Endothelial cell of umbilical vein (primary cell): ENCODE results near the gene TMEM204. TPM values are rescaled to one million over a fixed set of nuclear protein-coding genes. Genes with fewer than 3 reads are reported as not detected.

ENCODE experiments used
- BruUV-seq: library from RNA; stranded (reverse); fragments of 400-500 nt; replicated peaks from 2 replicates; lab custom pipeline; 2021; lab: Mats Ljungman, UMichigan
- CTCF ChIA-PET: fragments of 300-600, 350-600 bp; sonication (Branson Sonifier 250); formaldehyde crosslinking; loops from one replicate; lab custom pipeline; 2021; ENCODE audit warnings: antibody characterized with exemption, inconsistent platforms; lab: Charles Lee
- POLR2A ChIA-PET: fragments of 300-600, 350-600 bp; sonication (Branson Sonifier 250); formaldehyde crosslinking; loops from one replicate; lab custom pipeline; 2021; ENCODE audit warnings: antibody characterized with exemption, inconsistent platforms; lab: Charles Lee
- DNase-seq: peaks from one replicate; pipeline ENCODE4 v3.0.0-alpha.2; 2011; ENCODE audit warnings: low read depth, low spot score
- FAIRE-seq: peaks from 2 replicates; lab custom pipeline; 2011; peaks lifted over from hg19 to GRCh38; lab: Jason Lieb, UNC
- H2AFZ ChIP-seq: 2 replicates; pipeline ENCODE4 v1.6.0; 2012; ENCODE audit warnings: low read depth, low read length, control low read depth, inconsistent platforms
- H3K27ac ChIP-seq: 2 replicates; pipeline ENCODE4 v1.5.1; 2011; ENCODE audit warnings: low read depth, mild to moderate bottlenecking, control low read depth, low read length, moderate library complexity; ENCODE audit not compliant: insufficient read depth
- H3K27me3 ChIP-seq, 2 experiments: 2 replicates each; pipeline versions ENCODE4 v1.6.0 to v1.6.1; 2011; ENCODE audit warnings: low read length in 2 of 2, mixed read lengths in 1 of 2; ENCODE audit not compliant: control insufficient read depth in 2 of 2, insufficient read depth in 2 of 2
- H3K36me3 ChIP-seq, 2 experiments: 2 replicates in 1 of 2; 3 replicates in 1 of 2; pipeline ENCODE4 v1.5.1; 2011; ENCODE audit warnings: low read length in 2 of 2, mild to moderate bottlenecking in 1 of 2, moderate library complexity in 1 of 2; ENCODE audit not compliant: control insufficient read depth in 2 of 2, insufficient read depth in 2 of 2; ENCODE audit errors: extremely low read depth in 1 of 2
- H3K4me1 ChIP-seq: 3 replicates; pipeline ENCODE4 v1.5.1; 2011; ENCODE audit warnings: mild to moderate bottlenecking, low read length; ENCODE audit not compliant: control insufficient read depth, insufficient read depth; ENCODE audit errors: extremely low read depth
- H3K4me2 ChIP-seq: 2 replicates; pipeline ENCODE4 v1.6.1; 2011; ENCODE audit warnings: low read length, control low read depth, mixed read lengths; ENCODE audit not compliant: insufficient read depth
- H3K4me3 ChIP-seq, 3 experiments: fragments of 200-600 bp in 1 of 3; sonication (generic), shearing (Covaris generic) in 1 of 3; replicated peaks in 1 of 3; 2 replicates each; pipeline ENCODE4 v1.5.1; 2011 to 2016; ENCODE audit warnings: control low read depth in 3 of 3, low read length in 3 of 3, mild to moderate bottlenecking in 2 of 3, inconsistent platforms in 1 of 3, low read depth in 1 of 3, moderate library complexity in 1 of 3; ENCODE audit not compliant: insufficient read depth in 1 of 3
- H3K79me2 ChIP-seq: 2 replicates; pipeline ENCODE4 v1.6.0; 2012; ENCODE audit warnings: low read length, inconsistent platforms; ENCODE audit not compliant: control insufficient read depth, insufficient read depth
- H3K9ac ChIP-seq: replicated peaks from 2 replicates; pipeline ENCODE3; 2011; ENCODE audit warnings: low read length, control low read depth; ENCODE audit not compliant: insufficient read depth; ENCODE audit errors: extremely low read depth
- H3K9me1 ChIP-seq: replicated peaks from 3 replicates; pipeline ENCODE4 v1.6.0; 2011; ENCODE audit warnings: mild to moderate bottlenecking, low read length; ENCODE audit not compliant: control insufficient read depth, insufficient read depth; ENCODE audit errors: extremely low read depth
- H3K9me3 ChIP-seq: replicated peaks from 2 replicates; pipeline ENCODE4 v1.5.1; 2012; ENCODE audit warnings: low read length, inconsistent platforms; ENCODE audit not compliant: control insufficient read depth, insufficient read depth
- H4K20me1 ChIP-seq: replicated peaks from 2 replicates; pipeline ENCODE3; 2011; ENCODE audit warnings: mild to moderate bottlenecking, low read length; ENCODE audit not compliant: control insufficient read depth, insufficient read depth; ENCODE audit errors: extremely low read depth
- CTCF ChIP-seq, 2 donors: IDR thresholded peaks; 1 replicate in 1 of 2; 2 replicates in 1 of 2; pipeline ENCODE4 v1.5.1; 2011; ENCODE audit warnings: low read length in 2 of 2, mild to moderate bottlenecking in 2 of 2, moderate library complexity in 2 of 2, control low read depth in 1 of 2, inconsistent platforms in 1 of 2, low read depth in 1 of 2; ENCODE audit not compliant: insufficient read depth in 1 of 2; ENCODE audit errors: extremely low read depth in 1 of 2
- EZH2 ChIP-seq: IDR thresholded peaks from 2 replicates; pipeline ENCODE4 v1.6.1; 2012; ENCODE audit warnings: borderline replicate concordance, low read depth, mild to moderate bottlenecking, moderate library complexity, low read length, inconsistent platforms; ENCODE audit not compliant: severe bottlenecking
- FOS ChIP-seq: IDR thresholded peaks from 2 replicates; pipeline ENCODE4 v1.6.1; 2011; ENCODE audit warnings: mild to moderate bottlenecking, low read length, moderate library complexity, borderline replicate concordance; ENCODE audit not compliant: insufficient read depth
- GATA2 ChIP-seq: IDR thresholded peaks from 2 replicates; pipeline ENCODE4 v1.7.0; 2011; ENCODE audit warnings: low read depth, mild to moderate bottlenecking, moderate library complexity, mixed read lengths, low read length; ENCODE audit not compliant: insufficient read length, insufficient read depth
- JUN ChIP-seq: IDR thresholded peaks from 2 replicates; pipeline ENCODE4 v1.6.1; 2011; ENCODE audit warnings: borderline replicate concordance, low read depth; ENCODE audit not compliant: insufficient read length, insufficient read depth
- MAX ChIP-seq: IDR thresholded peaks from 2 replicates; pipeline ENCODE4 v1.6.1; 2011; ENCODE audit not compliant: insufficient read depth, insufficient read length
- MYC ChIP-seq: IDR thresholded peaks from one replicate; pipeline ENCODE4 v1.6.1; 2011; ENCODE audit warnings: mild to moderate bottlenecking, low read depth, low read length
- POLR2A ChIP-seq: IDR thresholded peaks from 2 replicates; pipeline ENCODE4 v1.6.1; 2012; ENCODE audit warnings: low read depth, mild to moderate bottlenecking, control low read depth, low read length
- POLR2AphosphoS5 ChIP-seq: IDR thresholded peaks from 2 replicates; pipeline ENCODE4 v1.6.1; 2012; ENCODE audit warnings: low read depth, mild to moderate bottlenecking, control low read depth, low read length, moderate library complexity; ENCODE audit not compliant: insufficient read depth
- dilution Hi-C: fragments of 300-500 bp; cut with MboI; formaldehyde crosslinking; loops from one replicate; pipeline ENCODE4 v1.15.0; 2019; ENCODE audit warnings: low sequenced_read_pairs; ENCODE audit not compliant: extremely low pct_ligation_motif_present
- intact Hi-C: fragments of 100-400 bp; cut with micrococcal nuclease; formaldehyde crosslinking; loops from one replicate; pipeline ENCODE4 v1.10.0; 2022
- polyA plus RNA-seq, 4 experiments: library from polyadenylated mRNA; depleted of rRNA in 3 of 4; stranded (reverse) in 3 of 4; unstranded in 1 of 4; fragments of >200 nt; gene quantifications; 2 replicates each; pipeline versions ENCODE4 v1.2.1 to v1.2.3, GENCODE V29; 2011 to 2012; ENCODE audit warnings: missing spikeins in 1 of 4
- total RNA-seq: library from RNA; stranded (reverse); gene quantifications from 2 replicates; pipeline ENCODE4 v1.2.3, GENCODE V29; 2021

The TMEM204 gene
- total and polyA plus RNA-seq, 2 donors (not counting 3 experiments of a cell fraction or from before 2014, with no cell fraction given): 32.5 to 50.7 TPM

- CTCF ChIA-PET: no interaction called here
- POLR2A ChIA-PET: no interaction called here
- intact Hi-C loops: no loop called here
- H3K9me1 ChIP-seq: no peaks in the 10 kb centered on the region
- no peaks in the 10 kb centered on the region for H3K9me3 ChIP-seq
- H3K4me3 ChIP-seq: no peak overlapping the region
- H3K4me2 ChIP-seq: no peak overlapping the region
- no peaks in the 10 kb centered on the region for H3K4me1 ChIP-seq
- H4K20me1 ChIP-seq: no peaks in the 10 kb centered on the region
- no peaks in the 10 kb centered on the region for H3K36me3 ChIP-seq
- no peak overlapping the region for H3K9ac ChIP-seq
- TF ChIP-seq FOS: no peak
- no peak for TF ChIP-seq CTCF (IDR thresholded peaks at IDR 0.05; ENCODE audit: extremely low read depth in 1 of 2, insufficient read depth in 1 of 2, low read depth in 1 of 2, low read length in 2 of 2)
- no peak for TF ChIP-seq MYC
- TF ChIP-seq EZH2: no peak
- no peak for TF ChIP-seq JUN
- TF ChIP-seq GATA2: no peak
- no peak for TF ChIP-seq POLR2AphosphoS5
- TF ChIP-seq POLR2A: no peak
- no peak for TF ChIP-seq MAX
- no peak for FAIRE-seq
- dilution Hi-C loops: no loop called here
- BruUV-seq: no TSS peak
- no peak for DNase-seq
- no peak overlapping the region for H2AFZ ChIP-seq
- H3K27ac ChIP-seq: no peak overlapping the region
- no peaks in the 10 kb centered on the region for H3K79me2 ChIP-seq
- H3K27me3 ChIP-seq: no peaks in the 10 kb centered on the region
These were observed 13.6 kb upstream of the TMEM204 start for GRCh38 chr16:1519831-1520230.
